ENCODE results near the gene MAGEB3.

The MAGEB3 gene

GRCh38 chrX:30241724-30242415 is 11.4 kb downstream of the MAGEB3 start, which contains the start of gene MAGEB4:
Gene MAGEB4, plus strand, starts transcription at chrX:30242000. Its CDS starts 136 bp downstream, at chrX:30242136.
- DNase-seq (ENCODE audit: low read depth, low spot score): no peak
- ChIA-PET POLR2A (no interaction called here), CTCF (no interaction called here)
- no peak for TF ChIP-seq CTCF (IDR thresholded peaks at IDR 0.05; ENCODE audit: insufficient read depth, low read length, missing control alignments)
- no peak within 1 kb of the TSS for H3K4me3 ChIP-seq (ENCODE audit: low read depth, low read length)

DNA sequence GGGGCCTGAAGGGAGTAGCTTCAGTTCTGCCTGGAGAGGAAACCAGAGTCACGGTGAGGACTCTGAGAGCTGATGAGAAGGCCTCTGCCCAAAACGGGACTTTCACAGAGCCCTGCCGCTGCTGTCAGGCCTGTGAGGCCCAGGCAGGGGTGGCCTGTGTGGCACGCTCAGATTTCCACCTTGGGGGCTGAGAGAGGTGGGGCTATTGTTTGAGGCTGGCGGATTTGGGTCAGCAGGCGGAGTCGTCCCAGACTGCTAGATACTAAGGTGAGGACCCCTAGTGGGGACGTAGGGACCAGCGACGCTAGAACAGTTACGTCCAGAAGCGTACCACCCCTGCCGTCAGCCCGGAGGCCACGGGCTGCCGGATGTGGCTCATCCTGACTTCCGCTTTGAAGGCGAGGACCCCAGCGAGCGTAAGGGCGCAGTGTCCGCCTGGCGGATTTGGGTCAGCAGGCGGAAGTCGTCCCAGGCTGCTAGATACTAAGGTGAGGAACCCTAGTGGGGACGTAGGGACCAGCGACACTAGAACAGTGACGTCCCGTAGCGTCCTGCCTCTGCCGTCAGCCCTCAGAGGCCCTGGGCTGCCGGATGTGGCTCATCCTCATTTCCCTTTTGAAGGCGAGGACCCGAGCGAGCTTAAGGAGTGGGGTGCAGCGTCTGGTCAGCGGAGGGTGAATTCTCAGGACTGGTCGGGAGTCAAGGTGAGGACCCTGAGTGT is 16.5 kb downstream of the MAGEB3 start, which contains the start of gene MAGEB1:
MAGEB1 (plus strand) TSS at position 378 of the 721 bp plus-strand sequence. CDS start 3,348 bp downstream, outside the sequence.
- TF ChIP-seq CTCF (IDR thresholded peaks at IDR 0.05; ENCODE audit: insufficient read depth, low read length, missing control alignments): no peak
- POLR2A ChIA-PET: no interaction called here
- CTCF ChIA-PET: no interaction called here
- no peak for DNase-seq (ENCODE audit: low read depth, low spot score)
- H3K4me3 ChIP-seq (ENCODE audit: low read depth, low read length): no peak within 1 kb of the TSS

DNA sequence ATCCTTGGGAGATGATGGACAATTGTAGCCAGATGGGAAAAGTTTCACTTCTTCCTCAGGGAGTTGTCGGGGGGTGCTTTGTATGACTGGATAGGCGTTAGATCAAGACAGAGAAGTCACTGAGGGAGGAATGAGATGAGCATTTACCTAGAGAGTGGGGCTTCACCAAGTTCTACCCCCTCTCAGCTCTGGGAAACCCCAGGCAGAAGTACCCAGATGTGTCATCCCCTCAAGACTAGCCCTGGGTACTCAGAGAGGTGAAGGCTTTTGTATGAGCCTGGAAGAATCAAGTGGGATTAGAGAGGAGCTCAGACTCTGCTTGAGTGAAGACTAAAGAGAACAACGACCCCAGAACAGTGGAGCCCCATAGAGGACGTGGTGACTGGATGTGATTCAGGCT is 18.4 kb downstream of the MAGEB3 start:
- POLR2A ChIA-PET: no interaction called here
- CTCF ChIA-PET: no interaction called here
- DNase-seq (ENCODE audit: low read depth, low spot score): no peak
- TF ChIP-seq CTCF (IDR thresholded peaks at IDR 0.05; ENCODE audit: insufficient read depth, low read length, missing control alignments): no peak
- H3K4me3 ChIP-seq (ENCODE audit: low read depth, low read length): no peak overlapping the region

DNA sequence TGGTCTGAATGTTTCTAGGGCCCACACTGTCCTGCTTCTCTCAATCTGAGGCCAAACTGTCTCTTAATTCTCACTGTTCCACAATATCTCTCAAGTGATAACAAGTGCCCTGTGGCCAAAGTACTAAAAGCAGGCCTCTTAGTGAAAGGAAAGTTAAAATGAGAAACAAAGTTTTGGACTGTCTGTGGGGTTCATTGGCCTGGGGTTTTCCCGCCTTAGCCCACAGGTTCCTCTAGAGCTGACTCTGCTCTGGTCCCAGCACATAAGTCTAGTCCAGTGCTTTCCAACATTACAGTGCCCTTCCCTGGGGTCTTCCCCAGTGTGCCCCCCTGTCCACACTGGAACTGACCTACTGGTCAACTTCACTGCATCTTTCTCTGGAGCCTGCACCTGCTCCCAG is 22.8 kb downstream of the MAGEB3 start:
- ChIA-PET CTCF (no interaction called here), POLR2A (no interaction called here)
- TF ChIP-seq CTCF (IDR thresholded peaks at IDR 0.05; ENCODE audit: insufficient read depth, low read length, missing control alignments): no peak
- no peak for DNase-seq (ENCODE audit: low read depth, low spot score)
- H3K4me3 ChIP-seq (ENCODE audit: low read depth, low read length): no peak overlapping the region

GRCh38 chrX:30259927-30260326 is 29.5 kb downstream of the MAGEB3 start:
- DNase-seq (ENCODE audit: low read depth, low spot score): no peak
- POLR2A ChIA-PET: no interaction called here
- no peak overlapping the region for H3K4me3 ChIP-seq (ENCODE audit: low read depth, low read length)
- CTCF ChIA-PET: no interaction called here
- TF ChIP-seq CTCF (IDR thresholded peaks at IDR 0.05; ENCODE audit: insufficient read depth, low read length, missing control alignments): no peak

- DNase-seq (ENCODE audit: low read depth, low spot score): no peak
- ChIA-PET POLR2A (no interaction called here), CTCF (no interaction called here)
- TF ChIP-seq CTCF (IDR thresholded peaks at IDR 0.05; ENCODE audit: insufficient read depth, low read length, missing control alignments): no peak
- H3K4me3 ChIP-seq (ENCODE audit: low read depth, low read length): no peak overlapping the region
Observed at GRCh38 chrX:30261012-30261411, 30.6 kb downstream of the MAGEB3 start.

All from AG04449 (cell line).